ENCODE measurements around the gene TPI1. TPM values are rescaled to one million over a fixed set of nuclear protein-coding genes. Genes with fewer than 3 reads are reported as not detected.

TPI1 gene
- total and polyA plus RNA-seq, 2 donors (not counting 3 experiments of a cell fraction or from before 2014, with no cell fraction given), result 643 to 1,816 TPM

- DNase-seq (ENCODE audit: low read depth, low spot score) (no peak), FAIRE-seq (no peak)
- H3K27me3 ChIP-seq (ENCODE audit: control insufficient read depth in 2 of 2, insufficient read depth in 2 of 2, low read length in 2 of 2), result no peaks in the 10 kb centered on the region
- H2AFZ ChIP-seq (ENCODE audit: low read depth, low read length), result no peak overlapping the region
- BruUV-seq (replicated peaks), result no TSS peak
- POLR2A ChIA-PET, result interaction anchor here (0.7 kb wide), 1 partner anchor 161 kb away, joined by 3 read pairs; no protein-coding TSS in a partner anchor
- peak overlapping the region; percentile 37 for H3K9ac ChIP-seq (replicated peaks; ENCODE audit: extremely low read depth, insufficient read depth, low read length)
- H3K4me1 ChIP-seq (ENCODE audit: control insufficient read depth, extremely low read depth, insufficient read depth, low read length), result peaks cover 24% of the 10 kb centered on the region
- H3K27ac ChIP-seq (ENCODE audit: insufficient read depth, low read depth, low read length), result no peak overlapping the region
- peak overlapping the region; percentile 34 to 70 (median 38) for H3K4me3 ChIP-seq (replicated peaks in 1 of 3; ENCODE audit: insufficient read depth in 1 of 3, low read depth in 1 of 3, low read length in 3 of 3)
- peaks cover 41% of the 10 kb centered on the region for H3K79me2 ChIP-seq (ENCODE audit: control insufficient read depth, insufficient read depth, low read length)
- H3K36me3 ChIP-seq (ENCODE audit: control insufficient read depth in 2 of 2, extremely low read depth in 1 of 2, insufficient read depth in 2 of 2, low read length in 2 of 2), result peaks cover 9 to 26% of the 10 kb centered on the region in 2 experiments
- H3K9me1 ChIP-seq (replicated peaks; ENCODE audit: control insufficient read depth, extremely low read depth, insufficient read depth, low read length), result no peaks in the 10 kb centered on the region
- CTCF ChIA-PET, result interaction anchor here (3.7 to 4.6 kb wide), 2 partner anchors 22 to 97 kb away, joined by 26 to 28 read pairs; partner anchors contain the start of genes MLF2 and SPSB2
- dilution Hi-C loops (cut with MboI; ENCODE audit: extremely low pct_ligation_motif_present, low sequenced_read_pairs), result no loop called here
- H4K20me1 ChIP-seq (replicated peaks; ENCODE audit: control insufficient read depth, extremely low read depth, insufficient read depth, low read length), result no peaks in the 10 kb centered on the region
- peak overlapping the region; percentile 74 for H3K4me2 ChIP-seq (ENCODE audit: insufficient read depth, low read length)
- no peaks in the 10 kb centered on the region for H3K9me3 ChIP-seq (replicated peaks; ENCODE audit: control insufficient read depth, insufficient read depth, low read length)
- intact Hi-C loops (cut with micrococcal nuclease), result loop anchor here (2.0 kb wide), 1 partner anchor 15 kb away; no protein-coding TSS in a partner anchor
- TF ChIP-seq EZH2 (IDR thresholded peaks at IDR 0.05; ENCODE audit: borderline replicate concordance, low read depth, low read length, severe bottlenecking) (no peak), CTCF (IDR thresholded peaks at IDR 0.05; ENCODE audit: extremely low read depth in 1 of 2, insufficient read depth in 1 of 2, low read depth in 1 of 2, low read length in 2 of 2) (no peak), MYC (IDR thresholded peaks at IDR 0.05; ENCODE audit: low read depth, low read length) (no peak), POLR2AphosphoS5 (IDR thresholded peaks at IDR 0.05; ENCODE audit: insufficient read depth, low read depth, low read length) (no peak), FOS (IDR thresholded peaks at IDR 0.05; ENCODE audit: borderline replicate concordance, insufficient read depth, low read length) (no peak), POLR2A (IDR thresholded peaks at IDR 0.05; ENCODE audit: low read depth, low read length) (no peak), GATA2 (IDR thresholded peaks at IDR 0.05; ENCODE audit: insufficient read depth, insufficient read length, low read depth, low read length) (no peak), JUN (IDR thresholded peaks at IDR 0.05; ENCODE audit: borderline replicate concordance, insufficient read depth, insufficient read length, low read depth) (no peak)
- TF ChIP-seq, protein P1, sequence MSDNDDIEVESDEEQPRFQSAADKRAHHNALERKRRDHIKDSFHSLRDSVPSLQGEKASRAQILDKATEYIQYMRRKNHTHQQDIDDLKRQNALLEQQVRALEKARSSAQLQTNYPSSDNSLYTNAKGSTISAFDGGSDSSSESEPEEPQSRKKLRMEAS (IDR thresholded peaks at IDR 0.05; ENCODE audit: insufficient read depth, insufficient read length), result no peak
Measured at GRCh38 chr12:6849976-6850560, 17.3 kb upstream of the TPI1 start.
